GM13976 (cell line): ENCODE results near the gene MAGI3.

Experiments
- DNase-seq: peaks from one replicate; pipeline ENCODE4 v3.0.0; 2012; ENCODE audit warnings: low spot score
- in situ Hi-C: fragments of 300-500 bp; cut with MboI; formaldehyde crosslinking; loops from one replicate; pipeline ENCODE4 v1.12.0; 2022; ENCODE audit warnings: low sequenced_read_pairs, mixed read lengths, inconsistent platforms; ENCODE audit not compliant: unreplicated experiment
- TF ChIP-seq, protein P1 (sequence below): IDR thresholded peaks from 2 replicates; pipeline ENCODE4 v1.5.1; 2012; ENCODE audit warnings: borderline replicate concordance, mild to moderate bottlenecking; ENCODE audit not compliant: insufficient read depth; ENCODE audit errors: extremely low read depth, missing control alignments, control extremely low read depth

MAGI3 gene

DNA sequence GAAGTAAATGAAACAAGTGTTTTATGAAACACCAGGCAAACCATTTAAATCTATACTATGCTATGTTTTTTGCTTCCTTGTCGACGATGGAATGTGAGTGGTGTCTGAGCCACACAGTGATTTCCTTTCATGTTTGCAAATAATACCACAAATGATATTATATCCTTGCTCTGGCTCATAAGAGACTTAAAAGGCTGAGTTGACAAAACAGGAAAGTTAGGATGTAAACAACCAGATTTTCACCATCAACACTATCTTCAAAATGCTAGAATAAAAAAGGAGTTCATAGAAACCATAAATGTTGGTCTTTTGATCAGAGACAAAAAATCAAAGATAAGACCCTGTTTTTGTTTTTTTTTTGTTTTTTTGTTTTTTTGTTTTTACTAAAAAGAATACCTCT lies 17.8 kb upstream of the MAGI3 start:
- TF ChIP-seq, protein P1, sequence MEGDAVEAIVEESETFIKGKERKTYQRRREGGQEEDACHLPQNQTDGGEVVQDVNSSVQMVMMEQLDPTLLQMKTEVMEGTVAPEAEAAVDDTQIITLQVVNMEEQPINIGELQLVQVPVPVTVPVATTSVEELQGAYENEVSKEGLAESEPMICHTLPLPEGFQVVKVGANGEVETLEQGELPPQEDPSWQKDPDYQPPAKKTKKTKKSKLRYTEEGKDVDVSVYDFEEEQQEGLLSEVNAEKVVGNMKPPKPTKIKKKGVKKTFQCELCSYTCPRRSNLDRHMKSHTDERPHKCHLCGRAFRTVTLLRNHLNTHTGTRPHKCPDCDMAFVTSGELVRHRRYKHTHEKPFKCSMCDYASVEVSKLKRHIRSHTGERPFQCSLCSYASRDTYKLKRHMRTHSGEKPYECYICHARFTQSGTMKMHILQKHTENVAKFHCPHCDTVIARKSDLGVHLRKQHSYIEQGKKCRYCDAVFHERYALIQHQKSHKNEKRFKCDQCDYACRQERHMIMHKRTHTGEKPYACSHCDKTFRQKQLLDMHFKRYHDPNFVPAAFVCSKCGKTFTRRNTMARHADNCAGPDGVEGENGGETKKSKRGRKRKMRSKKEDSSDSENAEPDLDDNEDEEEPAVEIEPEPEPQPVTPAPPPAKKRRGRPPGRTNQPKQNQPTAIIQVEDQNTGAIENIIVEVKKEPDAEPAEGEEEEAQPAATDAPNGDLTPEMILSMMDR: no peak
- in situ Hi-C loops: no loop called here
- DNase-seq: no peak

DNA sequence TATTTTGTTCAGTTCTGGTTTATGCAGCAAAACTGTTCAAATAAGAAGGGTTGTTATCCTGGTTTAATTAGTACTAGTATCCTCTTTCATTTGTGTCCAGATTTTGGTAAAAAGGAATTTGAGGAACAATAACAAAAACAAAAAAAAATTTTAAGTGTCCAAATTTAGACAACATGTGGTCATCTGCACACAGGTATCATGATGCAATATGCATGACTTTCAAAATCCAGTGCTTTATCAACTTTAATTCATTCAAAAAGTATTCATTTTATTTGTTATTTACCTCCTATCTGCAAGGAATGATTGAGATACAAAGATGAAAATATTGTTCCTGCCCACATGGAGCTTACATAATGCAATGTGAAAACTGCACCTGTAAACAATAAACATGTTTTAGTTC lies 16.7 kb upstream of the MAGI3 start:
- no peak for DNase-seq
- TF ChIP-seq, protein P1: no peak
- in situ Hi-C loops: no loop called here

DNA sequence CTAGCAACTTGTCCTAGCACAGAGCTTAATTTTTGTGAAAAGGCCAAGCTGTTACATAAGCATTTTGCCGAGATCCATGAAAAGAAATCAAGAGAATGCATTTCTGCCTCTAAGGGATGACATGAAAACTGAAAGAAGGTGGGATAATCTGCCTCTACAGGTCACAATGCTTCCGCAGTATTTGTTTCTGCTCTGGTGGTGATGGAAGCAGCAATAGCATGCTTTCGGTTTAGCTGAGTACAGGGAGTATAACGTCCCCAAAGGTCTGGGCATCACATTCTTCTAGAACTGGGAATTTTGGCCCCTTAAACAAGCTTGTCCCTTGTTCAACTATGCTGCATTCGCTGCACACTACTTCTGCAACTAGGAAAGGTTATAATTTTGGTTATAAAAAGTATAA lies 14.4 kb upstream of the MAGI3 start:
- TF ChIP-seq, protein P1: no peak
- in situ Hi-C loops: no loop called here
- no peak for DNase-seq

DNA sequence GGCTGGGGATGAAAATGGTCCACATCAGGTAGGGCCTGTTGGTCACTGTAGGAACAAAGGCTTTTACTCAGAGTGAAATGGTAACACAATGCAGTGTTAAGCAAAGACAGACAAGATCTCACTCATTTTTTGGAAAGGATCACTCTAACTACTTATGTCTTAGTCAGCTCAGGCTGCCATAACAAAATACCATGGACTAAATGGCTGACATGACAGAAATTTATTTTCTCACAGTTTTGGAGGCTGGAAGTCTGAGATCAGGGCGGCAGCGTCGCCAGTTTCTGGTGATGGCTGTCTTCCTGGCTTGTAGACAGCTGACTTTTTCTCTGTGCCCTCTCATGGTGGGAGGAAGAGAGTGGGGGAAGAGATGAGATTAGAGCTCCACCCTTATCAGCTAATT lies 10.2 kb upstream of the MAGI3 start:
- DNase-seq: no peak
- TF ChIP-seq, protein P1: no peak
- in situ Hi-C loops: no loop called here

DNA sequence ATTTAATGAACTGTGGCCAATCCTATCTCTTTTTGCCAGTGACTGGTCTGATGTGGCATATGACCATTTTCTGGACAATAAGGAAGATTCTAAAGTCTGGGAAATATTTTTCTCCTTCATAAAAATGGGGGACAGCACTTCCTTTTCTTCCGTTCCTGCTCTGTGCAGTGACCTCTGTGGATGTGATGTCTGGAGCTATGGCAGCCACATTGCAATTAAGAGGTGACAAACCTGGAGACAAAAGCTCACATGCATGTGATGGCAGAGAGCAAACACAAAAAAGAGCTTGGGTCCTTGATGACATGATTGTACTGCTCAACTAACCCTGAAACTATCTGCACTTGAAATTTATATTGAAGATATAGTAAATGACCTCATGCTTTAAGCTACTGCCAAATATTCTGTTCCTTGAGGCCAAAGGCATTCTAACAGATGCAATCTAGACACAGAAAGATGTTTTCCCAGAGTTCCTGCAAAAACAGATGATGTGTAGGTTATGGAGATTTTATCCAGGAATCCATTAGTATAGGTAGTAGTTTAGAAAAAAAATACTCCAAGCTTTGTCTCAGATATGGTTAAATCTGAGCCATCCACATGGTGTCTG lies 2.2 kb upstream of the MAGI3 start:
- in situ Hi-C loops: no loop called here
- no peak for DNase-seq
- TF ChIP-seq, protein P1: no peak

DNA sequence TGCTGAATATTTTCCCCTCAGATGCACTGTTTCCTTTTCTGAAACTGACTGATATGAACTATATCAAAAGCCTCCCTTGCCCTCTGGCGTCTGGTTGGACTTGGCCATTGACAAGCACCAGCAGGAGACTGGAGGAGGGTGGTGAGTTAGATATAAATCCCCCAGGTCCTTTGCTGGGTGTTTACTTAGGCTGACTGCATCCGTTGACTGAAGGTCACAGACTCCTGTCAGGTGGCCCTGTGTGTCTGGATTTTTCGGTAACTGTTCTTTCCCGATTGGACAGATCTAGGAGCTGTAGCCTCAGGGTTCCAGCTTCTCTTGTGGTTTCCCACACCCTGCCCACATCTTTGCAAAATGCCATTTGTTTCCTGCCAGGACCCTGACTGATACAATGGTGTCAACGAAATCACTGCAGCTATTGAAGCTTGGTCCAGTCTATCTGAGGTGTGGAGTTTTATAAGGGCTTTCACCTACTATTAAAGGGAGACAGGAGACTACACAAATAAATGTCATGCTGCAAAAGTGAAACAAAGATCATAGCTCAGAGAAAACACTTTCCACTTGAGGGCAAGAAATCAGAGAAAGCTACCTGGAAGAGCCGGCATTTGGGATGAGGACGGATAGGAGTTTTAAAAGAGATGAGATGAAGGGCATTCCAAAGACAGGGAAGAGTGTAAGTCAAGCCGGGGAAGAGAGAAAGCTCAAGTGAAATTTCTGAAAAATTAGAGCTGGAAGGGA lies 1.5 kb upstream of the MAGI3 start:
- in situ Hi-C loops: no loop called here
- no peak for DNase-seq

More for the DNA sequence above, 1.5 kb upstream of the MAGI3 start:
- TF ChIP-seq, protein P1: no peak
